WERI-Rb-1 (cell line): Measurements from ENCODE around the gene SUGP2.
"Not testable (repeated sequence)": the region's sequence is repeated elsewhere in the genome, so short reads cannot be mapped to it uniquely, and the experiment has no call there.

Experiments
- DNase-seq: peaks from one replicate; pipeline ENCODE4 v3.0.0-alpha.2; 2020
- H3K27ac ChIP-seq: fragments of 250-450 bp; sonication (Bioruptor Pico); 2 replicates; pipeline ENCODE4 v1.5.1; 2020; ENCODE audit warnings: mild to moderate bottlenecking, moderate library complexity
- H3K27me3 ChIP-seq: fragments of 250-450 bp; sonication (Bioruptor Pico); 2 replicates; pipeline ENCODE4 v1.5.1; 2021; ENCODE audit warnings: mild to moderate bottlenecking, low read depth, moderate library complexity; ENCODE audit not compliant: insufficient read depth, severe bottlenecking
- H3K36me3 ChIP-seq: fragments of 250-450 bp; sonication (Bioruptor Pico); 2 replicates; pipeline ENCODE4 v1.5.1; 2020; ENCODE audit warnings: mild to moderate bottlenecking, moderate library complexity
- H3K4me3 ChIP-seq: 2 replicates; pipeline ENCODE4 v1.5.1; 2011; ENCODE audit warnings: low read depth, mild to moderate bottlenecking, control low read depth, low read length
- H3K9me3 ChIP-seq: fragments of 250-450 bp; sonication (Bioruptor Pico); 2 replicates; pipeline ENCODE4 v1.5.1; 2021; ENCODE audit warnings: mild to moderate bottlenecking, moderate library complexity; ENCODE audit not compliant: severe bottlenecking
- TF ChIP-seq, protein P1 (sequence below): IDR thresholded peaks from 2 replicates; pipeline ENCODE4 v1.5.1; 2011; ENCODE audit warnings: low read depth, mild to moderate bottlenecking, control low read depth, inconsistent platforms, low read length

The SUGP2 gene

DNA sequence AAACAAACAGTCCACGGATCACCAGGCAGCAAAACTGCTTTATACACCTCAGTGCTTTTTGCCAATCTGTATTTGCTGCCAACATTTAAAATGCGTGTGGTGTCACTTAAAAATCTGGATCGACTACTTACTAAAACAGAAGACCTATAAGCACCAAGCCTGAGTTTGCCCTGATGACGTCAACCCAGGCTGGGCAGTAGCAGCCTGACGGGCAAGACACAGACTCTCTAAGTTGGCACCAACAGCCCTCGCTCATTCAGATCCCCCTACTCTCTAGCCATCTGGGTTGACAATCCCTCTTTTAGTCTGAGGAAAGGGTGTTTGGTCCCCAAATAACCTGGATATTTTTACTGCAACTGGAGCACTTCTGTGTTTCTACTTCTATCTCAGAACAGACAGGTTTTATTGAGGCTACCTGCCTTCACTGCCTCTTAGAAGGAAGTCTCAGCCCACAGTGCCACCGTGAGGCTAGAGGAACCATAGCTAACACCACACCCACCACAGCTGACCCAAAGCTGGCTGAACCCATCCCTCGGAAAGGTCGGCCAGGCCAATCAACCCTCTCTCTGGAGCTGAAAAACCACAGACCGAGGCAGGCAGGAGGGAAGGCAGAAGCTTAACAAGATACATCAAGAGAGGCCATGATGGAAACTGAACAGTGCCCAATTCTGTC is 6.9 kb downstream of the SUGP2 start:
- Histone ChIP-seq H3K36me3 (peaks cover 93% of the 10 kb centered on the region), H3K27ac (no peak overlapping the region), H3K4me3 (no peak overlapping the region), H3K9me3 (no peaks in the 10 kb centered on the region), H3K27me3 (no peaks in the 10 kb centered on the region)
- TF ChIP-seq, protein P1, sequence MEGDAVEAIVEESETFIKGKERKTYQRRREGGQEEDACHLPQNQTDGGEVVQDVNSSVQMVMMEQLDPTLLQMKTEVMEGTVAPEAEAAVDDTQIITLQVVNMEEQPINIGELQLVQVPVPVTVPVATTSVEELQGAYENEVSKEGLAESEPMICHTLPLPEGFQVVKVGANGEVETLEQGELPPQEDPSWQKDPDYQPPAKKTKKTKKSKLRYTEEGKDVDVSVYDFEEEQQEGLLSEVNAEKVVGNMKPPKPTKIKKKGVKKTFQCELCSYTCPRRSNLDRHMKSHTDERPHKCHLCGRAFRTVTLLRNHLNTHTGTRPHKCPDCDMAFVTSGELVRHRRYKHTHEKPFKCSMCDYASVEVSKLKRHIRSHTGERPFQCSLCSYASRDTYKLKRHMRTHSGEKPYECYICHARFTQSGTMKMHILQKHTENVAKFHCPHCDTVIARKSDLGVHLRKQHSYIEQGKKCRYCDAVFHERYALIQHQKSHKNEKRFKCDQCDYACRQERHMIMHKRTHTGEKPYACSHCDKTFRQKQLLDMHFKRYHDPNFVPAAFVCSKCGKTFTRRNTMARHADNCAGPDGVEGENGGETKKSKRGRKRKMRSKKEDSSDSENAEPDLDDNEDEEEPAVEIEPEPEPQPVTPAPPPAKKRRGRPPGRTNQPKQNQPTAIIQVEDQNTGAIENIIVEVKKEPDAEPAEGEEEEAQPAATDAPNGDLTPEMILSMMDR: peak; percentile 44
- DNase-seq: peak; percentile 36

- Histone ChIP-seq H3K9me3 (no peaks in the 10 kb centered on the region), H3K27ac (no peak overlapping the region), H3K4me3 (no peak overlapping the region), H3K36me3 (peaks cover 95% of the 10 kb centered on the region), H3K27me3 (no peaks in the 10 kb centered on the region)
- TF ChIP-seq, protein P1: no peak
- DNase-seq: no peak
Observed at GRCh38 chr19:19025861-19026260, 7.5 kb downstream of the SUGP2 start.

- H3K36me3 ChIP-seq: peaks cover 86% of the 10 kb centered on the region
- not testable (repeated sequence) for H3K27ac ChIP-seq, DNase-seq
Observed at GRCh38 chr19:19023376-19023775, 9.9 kb downstream of the SUGP2 start.

DNA sequence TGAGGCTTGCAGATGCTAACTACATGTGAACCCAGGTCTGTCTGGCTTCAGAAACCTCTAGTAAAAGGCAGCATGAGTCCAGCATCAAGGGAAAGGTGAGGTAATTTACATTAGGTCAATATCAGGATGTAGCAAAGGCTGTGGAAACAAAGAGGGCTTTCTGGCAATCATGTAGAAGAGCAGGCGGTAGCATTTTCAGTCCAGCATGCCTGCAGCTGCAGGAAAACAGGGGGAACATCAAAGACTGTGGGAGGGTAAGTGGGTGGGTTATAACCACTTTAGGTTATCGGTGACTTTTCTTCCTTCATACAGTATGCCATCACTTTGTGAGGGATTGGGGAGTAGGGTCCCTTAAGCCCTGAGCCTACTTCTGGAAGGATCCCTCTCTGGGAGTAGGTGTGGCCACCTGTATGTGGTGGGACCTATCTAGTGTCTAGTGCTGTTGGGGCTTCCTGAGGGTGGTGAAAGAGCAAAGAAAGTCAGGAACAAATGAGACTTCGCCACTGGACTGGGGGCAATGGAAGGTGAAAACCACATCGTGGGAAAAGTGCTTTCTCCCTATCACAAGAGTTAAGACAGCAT is 10.8 kb downstream of the SUGP2 start:
- Histone ChIP-seq H3K36me3 (peaks cover 85% of the 10 kb centered on the region), H3K27me3 (no peaks in the 10 kb centered on the region), H3K27ac (no peak overlapping the region), H3K4me3 (no peak overlapping the region), H3K9me3 (no peaks in the 10 kb centered on the region)
- DNase-seq: no peak
- TF ChIP-seq, protein P1: no peak

More at GRCh38 chr19:19023376-19023775, 9.9 kb downstream of the SUGP2 start:
- H3K27me3 ChIP-seq, H3K4me3 ChIP-seq, H3K9me3 ChIP-seq: not testable (repeated sequence)

- DNase-seq: no peak
- Histone ChIP-seq H3K4me3 (no peak overlapping the region), H3K27me3 (no peaks in the 10 kb centered on the region), H3K27ac (no peak overlapping the region), H3K36me3 (peaks cover 85% of the 10 kb centered on the region), H3K9me3 (no peaks in the 10 kb centered on the region)
- TF ChIP-seq, protein P1: no peak
Observed at GRCh38 chr19:19021115-19021514, 12.2 kb downstream of the SUGP2 start.

GRCh38 chr19:19010551-19010950 is 22.8 kb downstream of the SUGP2 start:
- TF ChIP-seq, protein P1: no peak
- Histone ChIP-seq H3K4me3 (no peak overlapping the region), H3K36me3 (peaks cover 89% of the 10 kb centered on the region), H3K9me3 (no peaks in the 10 kb centered on the region), H3K27me3 (no peaks in the 10 kb centered on the region), H3K27ac (no peak overlapping the region)
- no peak for DNase-seq
